WI38 (cell line): ENCODE results near the gene ADRA2C.

Source experiments
- H3K4me3 ChIP-seq: 2 replicates; pipeline ENCODE4 v1.5.1; 2011; ENCODE audit warnings: low read depth, mild to moderate bottlenecking, control low read depth, low read length
- TF ChIP-seq, protein P1 (sequence below): IDR thresholded peaks from 2 replicates; pipeline ENCODE4 v1.5.1; 2012; ENCODE audit warnings: low read depth, mild to moderate bottlenecking, control low read depth, low read length

The ADRA2C gene

DNA sequence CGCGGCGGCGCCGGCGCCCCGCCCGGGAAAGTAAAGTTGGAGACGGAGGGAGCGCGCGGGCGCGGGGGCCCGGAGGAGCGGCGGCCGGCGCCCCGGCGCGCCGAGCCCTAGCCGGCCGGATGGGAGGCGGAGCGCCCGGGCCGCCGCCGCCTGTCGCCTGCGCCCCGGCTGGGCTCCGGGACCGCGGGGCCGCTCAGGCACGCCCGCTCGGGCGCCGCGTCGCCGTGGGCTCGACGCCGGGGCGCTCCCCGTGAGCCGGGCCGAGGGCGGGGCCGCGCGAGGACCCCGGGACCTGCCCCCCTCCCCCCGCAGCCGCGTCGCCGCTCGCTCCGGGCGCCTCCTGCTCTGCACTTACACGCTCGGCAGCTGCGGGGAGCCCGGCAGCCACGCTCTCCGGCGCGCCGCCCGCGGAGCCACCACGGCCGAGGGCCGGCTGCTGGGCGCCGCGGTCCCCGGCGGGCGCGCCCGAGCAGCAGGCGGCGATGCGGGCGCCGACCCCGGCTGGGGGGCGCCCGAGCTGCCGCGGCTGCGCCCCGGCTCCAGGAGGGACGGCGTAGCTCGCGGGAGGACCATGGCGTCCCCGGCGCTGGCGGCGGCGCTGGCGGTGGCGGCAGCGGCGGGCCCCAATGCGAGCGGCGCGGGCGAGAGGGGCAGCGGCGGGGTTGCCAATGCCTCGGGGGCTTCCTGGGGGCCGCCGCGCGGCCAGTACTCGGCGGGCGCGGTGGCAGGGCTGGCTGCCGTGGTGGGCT is at the start of gene ADRA2C:
TSS of gene ADRA2C (plus strand) at position 350 of the 749 bp plus-strand sequence. CDS start at position 572, 222 bp downstream.
- TF ChIP-seq, protein P1, sequence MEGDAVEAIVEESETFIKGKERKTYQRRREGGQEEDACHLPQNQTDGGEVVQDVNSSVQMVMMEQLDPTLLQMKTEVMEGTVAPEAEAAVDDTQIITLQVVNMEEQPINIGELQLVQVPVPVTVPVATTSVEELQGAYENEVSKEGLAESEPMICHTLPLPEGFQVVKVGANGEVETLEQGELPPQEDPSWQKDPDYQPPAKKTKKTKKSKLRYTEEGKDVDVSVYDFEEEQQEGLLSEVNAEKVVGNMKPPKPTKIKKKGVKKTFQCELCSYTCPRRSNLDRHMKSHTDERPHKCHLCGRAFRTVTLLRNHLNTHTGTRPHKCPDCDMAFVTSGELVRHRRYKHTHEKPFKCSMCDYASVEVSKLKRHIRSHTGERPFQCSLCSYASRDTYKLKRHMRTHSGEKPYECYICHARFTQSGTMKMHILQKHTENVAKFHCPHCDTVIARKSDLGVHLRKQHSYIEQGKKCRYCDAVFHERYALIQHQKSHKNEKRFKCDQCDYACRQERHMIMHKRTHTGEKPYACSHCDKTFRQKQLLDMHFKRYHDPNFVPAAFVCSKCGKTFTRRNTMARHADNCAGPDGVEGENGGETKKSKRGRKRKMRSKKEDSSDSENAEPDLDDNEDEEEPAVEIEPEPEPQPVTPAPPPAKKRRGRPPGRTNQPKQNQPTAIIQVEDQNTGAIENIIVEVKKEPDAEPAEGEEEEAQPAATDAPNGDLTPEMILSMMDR = no peak
- H3K4me3 ChIP-seq = 0 out of 2 replicates have a peak within 1 kb of the TSS, but pooled peaks have one; percentile 10

DNA sequence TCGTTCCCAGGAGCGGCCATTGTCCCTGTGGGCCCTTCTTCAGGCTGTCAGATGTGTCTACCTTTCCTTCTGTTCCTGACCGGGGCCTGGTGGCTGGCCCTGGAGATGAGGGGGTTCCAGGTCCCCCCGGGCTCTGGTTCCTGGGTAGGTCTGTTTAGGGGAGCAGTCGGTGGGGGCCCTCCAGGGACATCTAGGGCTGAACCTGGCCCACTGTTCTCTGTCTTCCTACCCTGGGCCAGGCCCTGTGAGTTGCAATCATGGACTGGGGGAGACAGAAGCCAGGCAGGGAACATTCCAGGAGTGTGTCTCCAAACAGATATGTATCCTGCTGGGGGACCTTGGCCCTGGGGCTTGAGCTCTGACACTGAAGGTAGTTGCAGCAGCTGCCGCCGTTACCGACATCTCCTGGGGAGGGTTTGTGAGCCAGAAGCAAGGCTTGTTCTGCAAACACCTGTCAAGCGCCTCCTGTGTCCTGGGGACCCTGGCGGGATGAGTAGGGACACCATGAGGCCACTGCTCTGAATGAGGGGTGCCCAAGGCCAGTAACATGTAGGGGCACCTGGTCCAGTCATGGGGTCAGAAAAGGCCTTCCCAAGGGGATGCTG is 49.5 kb upstream of the ADRA2C start:
- H3K4me3 ChIP-seq = no peak overlapping the region
- TF ChIP-seq, protein P1 = no peak

DNA sequence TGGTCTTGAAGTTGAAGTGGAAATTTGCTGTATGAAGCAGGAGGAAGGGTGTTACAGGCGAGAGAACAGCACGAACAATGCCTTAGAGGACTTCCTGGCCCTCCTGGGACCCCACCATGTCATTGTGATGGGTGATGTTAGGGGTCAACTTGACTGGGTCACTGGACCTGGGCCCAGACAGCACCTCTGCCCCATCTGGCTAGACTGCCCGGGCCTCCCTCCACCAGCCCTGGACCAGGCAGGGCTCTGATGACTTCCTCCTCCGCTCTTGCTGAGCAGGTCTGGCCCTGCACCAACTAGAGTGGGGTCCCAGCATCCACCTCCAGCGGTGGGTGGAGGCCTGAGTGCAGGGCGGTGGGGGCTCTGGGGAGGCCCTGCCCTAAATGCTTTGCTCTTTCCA is 48.9 kb upstream of the ADRA2C start:
- no peak overlapping the region for H3K4me3 ChIP-seq
- TF ChIP-seq, protein P1 = no peak

DNA sequence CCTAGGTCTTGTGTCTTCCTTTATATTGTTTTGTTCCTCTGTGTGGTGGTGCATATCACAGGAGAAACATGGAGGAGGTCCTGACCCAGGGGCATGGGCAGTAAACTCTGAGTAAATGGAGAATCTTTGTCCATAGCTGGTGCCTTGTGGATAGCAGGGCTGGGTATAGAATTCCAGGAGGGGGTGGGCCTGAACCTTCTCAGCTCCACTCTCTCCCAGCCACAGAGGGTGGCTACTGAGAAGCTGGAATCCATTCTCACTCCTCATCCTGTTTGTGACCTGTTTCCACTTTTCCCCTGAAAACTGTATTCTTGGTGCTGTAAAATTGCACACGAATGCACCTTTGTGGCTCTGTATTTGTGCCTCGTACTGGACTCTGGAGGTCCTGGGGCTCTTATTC is 47.7 kb upstream of the ADRA2C start:
- TF ChIP-seq, protein P1 = no peak
- H3K4me3 ChIP-seq = no peak overlapping the region

DNA sequence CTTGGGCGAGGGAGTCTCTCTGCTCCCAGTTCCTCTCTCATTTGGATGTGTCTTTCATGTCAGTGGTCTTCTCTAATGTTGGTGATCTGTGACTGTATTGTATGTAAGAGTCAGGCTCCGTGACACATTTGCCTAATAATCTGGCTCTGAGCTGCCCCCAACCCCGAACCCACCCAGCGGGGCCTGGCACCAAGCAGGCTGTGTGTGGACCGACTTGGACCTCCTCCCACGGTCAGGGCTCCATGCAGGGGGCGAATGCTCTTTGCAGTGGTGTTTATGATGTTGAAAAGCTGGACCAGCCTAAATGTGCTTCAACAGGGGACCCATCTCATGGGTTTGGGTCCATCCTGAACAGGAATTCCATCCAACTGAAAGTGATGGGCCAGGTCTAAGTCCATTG is 47.0 kb upstream of the ADRA2C start:
- no peak overlapping the region for H3K4me3 ChIP-seq
- TF ChIP-seq, protein P1 = no peak

DNA sequence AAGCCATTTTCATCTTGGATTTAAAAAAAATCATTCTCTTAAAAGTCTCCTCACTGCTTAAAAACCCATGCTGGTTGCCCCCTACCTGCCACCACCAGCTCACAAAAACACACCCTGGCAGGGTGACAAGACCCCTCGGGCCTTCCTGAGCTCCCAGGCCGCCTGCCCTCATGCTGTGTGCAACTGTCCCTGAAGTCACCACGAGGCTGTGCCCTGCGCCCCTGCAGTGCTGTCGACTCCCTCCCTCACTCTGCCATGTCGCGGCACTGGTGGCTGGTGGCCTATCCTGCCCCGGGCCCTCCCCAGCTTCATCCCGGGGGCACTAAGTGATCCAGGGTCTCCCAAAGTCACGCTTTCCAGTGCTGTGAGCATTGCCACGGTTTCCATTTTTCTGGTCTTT is 46.3 kb upstream of the ADRA2C start:
- TF ChIP-seq, protein P1 = no peak
- H3K4me3 ChIP-seq = no peak overlapping the region

DNA sequence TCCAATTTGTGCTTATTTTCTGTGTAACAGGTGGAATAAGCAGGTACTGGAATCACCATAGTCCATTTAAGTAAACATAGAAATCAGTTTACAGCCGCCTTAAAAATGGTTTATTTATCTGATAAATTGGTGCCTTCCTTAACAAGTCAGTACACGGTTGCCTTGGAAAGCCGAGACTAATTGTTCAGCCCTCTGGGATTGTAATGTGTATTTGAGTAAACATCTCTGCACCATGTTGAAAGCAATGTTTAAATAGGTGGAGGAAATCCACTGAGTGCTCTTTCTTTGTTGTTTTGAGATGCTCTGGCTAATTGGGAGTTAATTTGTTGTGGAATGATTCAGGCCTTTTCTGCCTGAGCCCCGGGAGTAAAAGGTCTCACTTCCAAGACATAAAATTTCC is 45.7 kb upstream of the ADRA2C start:
- TF ChIP-seq, protein P1 = no peak
- no peak overlapping the region for H3K4me3 ChIP-seq
